ENCODE data around the gene RIN3.

Gene RIN3

DNA sequence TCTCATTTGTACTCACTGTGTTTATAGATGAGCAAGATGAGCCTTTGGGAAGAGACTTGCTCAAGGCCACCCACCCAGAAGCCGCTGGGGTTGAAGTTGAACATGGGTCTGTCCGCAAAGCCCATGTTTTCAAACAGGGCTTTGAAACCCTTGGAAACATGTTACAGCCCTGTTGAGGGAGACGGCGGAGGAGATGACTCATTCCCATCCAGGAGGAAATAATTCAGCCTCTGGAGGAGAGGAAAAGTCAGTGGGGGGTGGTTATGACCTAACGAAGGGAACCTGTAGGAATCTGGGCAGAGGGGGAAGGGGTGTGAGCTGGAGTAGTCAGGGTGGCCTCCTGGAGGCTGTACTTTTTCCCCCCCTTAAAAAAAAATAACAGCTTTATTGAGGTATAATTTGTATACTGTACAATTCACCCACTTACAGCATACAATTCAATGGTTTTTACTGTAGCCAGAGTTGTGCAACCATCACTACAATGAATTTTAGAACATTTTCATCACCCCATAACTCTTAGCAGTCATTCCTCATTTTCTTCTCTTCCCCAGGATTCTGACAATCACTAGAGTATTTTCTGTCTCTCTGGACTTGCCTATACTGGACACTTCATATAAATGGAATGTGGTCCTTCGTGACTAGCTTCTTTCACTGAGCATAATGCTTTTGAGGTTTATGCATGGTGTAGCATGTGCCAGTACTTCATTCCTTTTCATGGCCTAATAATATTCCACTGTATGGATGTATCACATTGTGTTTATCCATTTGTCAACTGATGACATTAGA lies 1.9 kb upstream of the RIN3 start:
- no peak for DNase-seq (ENCODE audit: low read depth, low spot score)

GRCh38 chr14:92512807-92513203 lies 776 bp upstream of the RIN3 start:
- DNase-seq (ENCODE audit: low read depth, low spot score): no peak

DNA sequence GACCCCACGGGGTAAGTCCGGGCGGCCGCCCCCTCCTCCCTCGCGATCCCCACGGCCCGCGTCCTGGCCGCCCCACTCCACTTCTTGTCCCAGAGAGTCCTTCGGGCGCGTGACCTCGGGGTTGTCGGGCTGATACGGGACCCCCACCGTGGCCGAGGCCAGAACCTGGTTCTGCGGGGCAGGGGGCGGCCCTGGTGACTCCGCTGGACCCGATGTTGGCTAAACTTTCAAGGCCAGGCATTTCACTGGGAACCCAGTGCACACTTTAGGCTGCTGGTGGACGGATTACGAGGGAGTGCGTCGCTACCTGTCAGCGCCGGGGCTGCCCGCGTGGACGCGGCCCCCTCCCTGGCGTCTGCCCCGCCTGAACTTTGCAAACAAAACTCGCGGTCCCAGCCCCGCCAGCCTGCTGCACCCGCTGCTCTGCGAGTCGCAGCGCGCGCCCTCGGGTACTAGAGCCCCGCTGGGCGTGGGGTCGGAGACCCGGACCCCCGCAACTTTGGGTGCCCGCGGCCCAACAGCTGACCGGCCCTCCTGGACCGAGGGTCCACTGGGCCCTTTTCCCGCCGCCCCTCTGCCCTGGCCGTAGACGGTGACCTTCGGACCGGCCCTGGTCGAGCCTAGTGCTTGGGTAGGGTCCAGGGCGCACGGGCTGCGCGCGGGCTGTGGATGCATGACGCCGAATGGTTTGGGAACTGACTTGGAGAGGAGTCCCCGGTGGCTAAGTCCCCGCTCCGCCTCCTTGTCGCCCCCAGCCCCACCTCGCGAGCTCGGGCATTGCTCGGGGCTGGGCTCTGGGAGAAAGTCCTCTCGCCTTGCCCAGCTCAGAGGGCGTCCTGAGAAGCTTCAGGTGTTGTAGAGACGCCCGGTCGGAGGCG lies 624 bp downstream of the RIN3 start:
- DNase-seq (ENCODE audit: low read depth, low spot score): no peak

- no peak for DNase-seq (ENCODE audit: low read depth, low spot score)
Measured at GRCh38 chr14:92514844-92515514, 1.4 kb downstream of the RIN3 start.

DNA sequence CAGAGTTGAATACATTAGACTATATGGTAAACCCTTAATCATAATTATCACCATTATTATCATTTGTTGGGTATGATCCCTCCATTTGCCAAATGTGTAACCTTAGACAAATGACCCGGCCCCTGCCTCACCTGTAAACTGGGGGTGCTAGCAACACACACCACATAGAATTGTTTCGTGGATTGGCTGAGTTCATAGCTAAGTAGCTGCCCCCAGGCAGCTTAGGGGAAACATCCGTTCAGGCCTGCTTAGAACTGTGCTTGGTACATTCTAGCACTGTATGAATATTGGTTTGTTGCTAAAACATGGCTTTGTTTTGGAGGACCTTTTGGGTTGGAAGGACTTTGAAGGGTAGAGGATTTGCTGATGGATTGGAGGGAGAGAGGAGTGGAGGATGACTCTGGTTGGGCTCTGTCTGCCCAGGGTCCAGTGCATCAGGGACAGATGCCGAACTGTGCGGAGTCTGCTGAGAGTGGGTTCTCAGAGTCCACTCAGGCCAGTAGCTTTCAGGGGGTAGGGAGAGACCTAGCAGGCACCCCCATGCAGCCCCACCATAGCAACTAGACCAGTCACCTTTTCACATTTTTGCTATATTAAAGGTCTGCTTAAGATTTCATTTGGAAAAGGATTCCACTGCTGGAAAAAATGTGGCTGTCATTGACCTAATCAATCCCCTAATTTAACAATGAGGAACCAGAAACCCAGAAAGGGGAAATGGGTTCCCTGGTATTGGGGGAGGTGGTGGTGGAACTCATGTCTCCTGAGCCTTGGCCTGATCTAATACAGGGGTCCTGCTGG lies 2.2 kb downstream of the RIN3 start:
- DNase-seq (ENCODE audit: low read depth, low spot score): no peak

- DNase-seq (ENCODE audit: low read depth, low spot score): no peak
Measured at GRCh38 chr14:92516344-92516965, 2.9 kb downstream of the RIN3 start.

- DNase-seq (ENCODE audit: low read depth, low spot score): no peak
Measured at GRCh38 chr14:92516966-92517506, 3.5 kb downstream of the RIN3 start.

DNA sequence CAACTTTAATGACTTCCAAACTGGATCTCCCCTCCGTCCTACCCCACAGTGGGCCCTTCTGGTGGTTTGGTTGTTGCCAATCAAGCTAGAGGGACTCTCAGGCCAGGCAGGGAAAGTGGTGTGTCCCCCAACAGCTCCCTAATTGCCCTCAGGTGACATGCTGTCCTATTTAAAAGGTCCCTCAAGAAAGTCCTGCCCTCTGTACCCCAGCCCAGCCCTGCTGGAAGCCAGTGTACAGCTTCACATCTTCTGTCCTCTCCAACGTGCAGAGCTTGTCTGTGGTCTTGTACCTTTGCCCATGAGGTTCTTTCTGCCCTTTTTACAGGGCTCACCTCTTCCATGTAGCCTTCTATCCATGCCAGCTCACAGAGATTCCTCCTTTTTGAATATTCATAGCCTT lies 4.2 kb downstream of the RIN3 start:
- DNase-seq (ENCODE audit: low read depth, low spot score): no peak

- no peak for DNase-seq (ENCODE audit: low read depth, low spot score)
Measured at GRCh38 chr14:92519246-92520101, 5.9 kb downstream of the RIN3 start.

DNA sequence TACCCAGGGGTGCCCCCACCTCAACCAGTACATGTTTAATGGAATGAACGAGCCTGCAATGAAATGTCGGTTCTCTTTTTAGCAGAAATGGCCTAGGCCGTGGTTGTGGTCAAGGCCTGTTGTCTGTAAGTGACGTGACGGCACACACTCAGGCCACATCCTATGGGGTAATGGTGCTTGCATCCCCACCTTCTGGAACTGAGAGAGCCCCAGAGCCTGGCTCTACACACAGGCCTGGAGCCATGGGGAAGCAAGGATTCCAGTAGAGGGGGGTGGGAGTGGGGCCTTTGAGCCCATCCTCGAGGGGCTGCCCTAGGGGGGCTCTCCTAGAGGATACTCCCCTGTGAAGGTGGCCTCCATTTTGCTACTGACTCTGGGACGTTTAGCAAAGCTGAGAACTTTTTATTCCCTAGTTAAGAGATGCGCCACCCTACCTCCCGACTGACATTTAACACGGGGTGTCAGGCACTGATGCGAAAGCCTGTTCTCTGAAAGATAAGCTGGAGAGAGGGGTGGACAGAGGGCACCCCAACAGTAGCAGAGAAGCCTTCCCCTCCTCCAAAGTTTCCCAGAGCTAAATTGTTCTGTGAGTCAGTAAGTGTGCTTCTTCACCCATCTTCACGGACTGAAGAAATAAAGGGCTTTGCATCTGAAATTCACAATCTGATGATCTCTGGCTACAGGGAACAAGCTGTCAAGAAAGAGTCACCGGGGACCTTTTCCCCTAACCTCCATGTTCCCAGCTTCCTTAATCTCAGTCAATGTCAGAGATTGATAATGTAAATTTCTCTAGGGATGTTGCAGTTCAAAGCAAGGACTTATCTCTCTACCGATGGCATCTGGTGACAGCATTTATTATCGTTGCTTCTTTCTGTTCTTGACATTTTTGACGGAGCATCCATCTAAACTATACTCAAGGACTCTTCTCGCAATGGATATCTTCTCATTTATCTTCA lies 6.8 kb downstream of the RIN3 start:
- DNase-seq (ENCODE audit: low read depth, low spot score): no peak

DNA sequence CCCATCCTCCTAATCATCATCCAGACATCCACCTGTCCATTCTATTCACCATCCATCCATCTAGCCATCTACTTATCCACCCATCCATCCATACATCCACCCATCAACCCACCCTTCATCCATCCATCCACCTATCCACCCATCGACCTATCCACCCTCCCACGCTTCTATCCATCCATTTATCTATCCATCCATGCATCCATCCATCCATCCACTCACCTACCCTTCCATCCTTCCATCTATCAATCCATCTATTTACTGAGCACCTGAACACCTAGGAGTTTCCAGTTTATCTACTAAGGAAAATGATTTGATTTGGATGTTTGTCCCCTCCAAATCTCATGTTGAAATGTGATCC lies 7.5 kb downstream of the RIN3 start:
- DNase-seq (ENCODE audit: low read depth, low spot score): no peak

DNA sequence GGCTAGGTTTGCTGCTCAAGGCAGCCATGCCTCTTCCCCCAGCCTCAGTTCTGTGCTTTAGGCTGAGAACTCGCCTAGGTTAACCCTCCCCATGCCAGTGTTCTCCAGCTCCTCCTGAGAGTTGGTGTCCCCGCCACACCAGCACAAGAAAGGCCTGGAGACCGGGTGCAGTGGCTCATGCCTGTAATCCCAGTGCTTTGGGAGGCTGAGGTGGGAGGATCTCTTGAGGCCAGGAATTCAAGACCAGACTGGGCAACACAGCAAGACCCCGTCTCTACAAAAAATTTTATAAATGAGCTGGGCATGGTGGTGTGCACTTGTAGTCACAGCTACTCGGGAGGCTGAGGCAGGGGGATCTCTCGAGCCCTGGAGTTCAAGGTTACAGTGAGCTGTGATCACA lies 10.2 kb downstream of the RIN3 start:
- no peak for DNase-seq (ENCODE audit: low read depth, low spot score)

GRCh38 chr14:92524602-92525185 lies 11.1 kb downstream of the RIN3 start:
- DNase-seq (ENCODE audit: low read depth, low spot score): no peak

- DNase-seq (ENCODE audit: low read depth, low spot score): no peak
Measured at GRCh38 chr14:92525322-92526095, 11.9 kb downstream of the RIN3 start.

- DNase-seq (ENCODE audit: low read depth, low spot score): no peak
Measured at GRCh38 chr14:92527721-92528120, 14.1 kb downstream of the RIN3 start.

DNA sequence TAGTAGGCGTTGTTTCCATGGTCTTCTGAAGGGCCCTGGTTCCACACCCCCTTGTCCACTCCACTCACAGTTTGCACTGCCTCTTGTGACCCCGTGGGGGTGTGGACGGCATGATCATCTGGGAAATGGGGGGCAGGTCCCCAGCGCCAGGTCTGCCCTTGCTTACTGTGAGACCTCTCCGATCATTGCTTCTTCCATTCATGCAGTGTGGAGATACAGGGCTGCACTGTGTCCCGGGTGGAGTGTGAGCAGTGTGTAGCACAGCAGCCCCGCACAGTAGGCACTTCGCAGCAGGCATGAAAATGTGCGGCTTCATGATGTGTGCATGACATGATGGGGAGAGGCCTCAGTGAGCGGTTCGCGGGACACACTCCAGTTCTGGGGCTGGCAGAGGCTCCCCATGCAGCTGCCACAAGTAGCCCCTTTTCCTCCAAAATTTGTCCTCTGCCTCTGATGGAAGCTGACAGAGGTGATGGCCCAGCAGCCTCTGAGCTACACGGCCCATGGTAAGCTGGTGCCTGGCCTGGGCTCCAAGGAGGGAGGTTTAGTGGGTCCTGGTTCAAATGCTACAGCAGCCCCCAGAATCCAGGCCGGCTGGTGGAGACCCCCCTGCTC lies 15.0 kb downstream of the RIN3 start:
- no peak for DNase-seq (ENCODE audit: low read depth, low spot score)

DNA sequence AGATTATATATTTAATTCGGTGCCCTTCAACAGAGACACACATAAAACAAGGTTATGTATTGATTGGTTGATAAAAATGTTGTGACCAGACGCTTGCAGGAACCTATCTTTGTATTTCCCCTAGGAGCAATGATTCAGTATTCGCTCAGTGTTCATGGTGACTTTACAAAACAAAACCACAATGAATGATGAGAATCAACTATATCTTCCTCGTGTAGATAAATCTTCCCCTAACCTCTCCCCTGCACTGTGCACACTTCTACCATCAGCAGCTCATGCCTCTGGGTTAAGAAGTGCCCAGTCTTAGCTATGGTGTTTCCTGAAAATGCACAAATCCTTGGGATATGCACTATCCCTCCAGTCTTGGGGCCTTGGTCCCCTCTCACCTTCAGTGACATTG lies 16.3 kb downstream of the RIN3 start:
- DNase-seq (ENCODE audit: low read depth, low spot score): no peak
